OCI-LY3 (cell line): ENCODE results near the gene STK38L.

ENCODE experiments used
- H2AFZ ChIP-seq: fragments of 200-600, 300-600 bp; shearing (Covaris generic); 2 replicates; pipeline ENCODE4 v1.6.0; 2014; ENCODE audit warnings: antibody characterized with exemption, low read depth, low read length
- H3K27ac ChIP-seq: fragments of 200-600, 300-600 bp; sonication (generic); 2 replicates; pipeline ENCODE4 v1.5.1; 2014; ENCODE audit warnings: mild to moderate bottlenecking, low read length, moderate library complexity, mixed read lengths
- H3K27me3 ChIP-seq: fragments of 200-600, 300-600 bp; sonication (generic); 2 replicates; pipeline ENCODE4 v1.6.1; 2014; ENCODE audit warnings: low read depth, low read length, mixed read lengths
- H3K36me3 ChIP-seq: fragments of 200-600, 300-600 bp; sonication (generic); replicated peaks from 2 replicates; pipeline ENCODE3; 2014; ENCODE audit warnings: low read depth, low read length, mixed read lengths
- H3K4me1 ChIP-seq: fragments of 300-600, 200-600 bp; sonication (generic); 2 replicates; pipeline ENCODE4 v1.6.1; 2014; ENCODE audit warnings: low read length, mixed read lengths
- H3K4me2 ChIP-seq: fragments of 200-600, 300-600 bp; sonication (generic); 2 replicates; pipeline ENCODE4 v1.6.1; 2014; ENCODE audit warnings: low read length, mixed read lengths
- H3K4me3 ChIP-seq: fragments of 300-600, 200-600 bp; sonication (generic); 2 replicates; pipeline ENCODE4 v1.5.1; 2014; ENCODE audit warnings: antibody characterized with exemption, mild to moderate bottlenecking, low read length, moderate library complexity
- H3K79me2 ChIP-seq: fragments of 300-600, 200-600 bp; shearing (Covaris generic); 2 replicates; pipeline ENCODE4 v1.6.1; 2014; ENCODE audit warnings: mild to moderate bottlenecking, low read length, mixed read lengths
- H3K9ac ChIP-seq: fragments of 300-600, 200-600 bp; shearing (Covaris generic); 2 replicates; pipeline ENCODE4 v1.6.0; 2014; ENCODE audit warnings: mild to moderate bottlenecking, low read length, moderate library complexity
- H3K9me3 ChIP-seq: fragments of 200-600, 300-600 bp; shearing (Covaris generic); 2 replicates; pipeline ENCODE4 v1.6.1; 2014; ENCODE audit warnings: low read length, mixed read lengths; ENCODE audit not compliant: insufficient read depth
- H4K20me1 ChIP-seq: fragments of 200-600, 300-600 bp; sonication (generic); 2 replicates; pipeline ENCODE4 v1.6.1; 2016; ENCODE audit warnings: low read length, mixed read lengths; ENCODE audit not compliant: insufficient read depth
- CTCF ChIP-seq: fragments of 200-600, 300-600 bp; sonication (generic); IDR thresholded peaks from 2 replicates; pipeline ENCODE4 v1.5.1; 2014; ENCODE audit warnings: antibody characterized with exemption, low read length, low read depth
- EZH2phosphoT487 ChIP-seq: fragments of 200-600 bp; shearing (Covaris generic); IDR thresholded peaks from 2 replicates; pipeline ENCODE4 v1.6.1; 2018; ENCODE audit warnings: antibody characterized with exemption, mixed run types, low read depth

STK38L gene

GRCh38 chr12:27331927-27332324 is 87.8 kb downstream of the STK38L start:
- H3K27me3 ChIP-seq, result no peaks in the 10 kb centered on the region
- H3K9ac ChIP-seq, result peak overlapping the region; percentile 74; the same call in 1 of the 2 replicates
- peaks cover 44% of the 10 kb centered on the region for H3K4me1 ChIP-seq
- H3K4me3 ChIP-seq, result peak overlapping the region; percentile 79
- H4K20me1 ChIP-seq, result no peaks in the 10 kb centered on the region
- no peaks in the 10 kb centered on the region for H3K9me3 ChIP-seq
- TF ChIP-seq CTCF (no peak), EZH2phosphoT487 (no peak)
- H2AFZ ChIP-seq, result peak overlapping the region; percentile 89; the same call in 1 of the 2 replicates
- H3K79me2 ChIP-seq, result peaks cover 29% of the 10 kb centered on the region
- H3K36me3 ChIP-seq, result peaks cover 5% of the 10 kb centered on the region
- H3K27ac ChIP-seq, result no peak overlapping the region
- H3K4me2 ChIP-seq, result peak overlapping the region; percentile 89

GRCh38 chr12:27332407-27332713 is 88.3 kb downstream of the STK38L start:
- peak overlapping the region; percentile 74 for H3K9ac ChIP-seq
- peaks cover 33% of the 10 kb centered on the region for H3K79me2 ChIP-seq
- H3K36me3 ChIP-seq, result peaks cover 5% of the 10 kb centered on the region
- no peaks in the 10 kb centered on the region for H4K20me1 ChIP-seq
- peak overlapping the region; percentile 89 for H2AFZ ChIP-seq
- peaks cover 46% of the 10 kb centered on the region for H3K4me1 ChIP-seq
- no peak overlapping the region for H3K27ac ChIP-seq
- H3K27me3 ChIP-seq, result no peaks in the 10 kb centered on the region
- no peak for TF ChIP-seq CTCF
- no peak for TF ChIP-seq EZH2phosphoT487
- H3K9me3 ChIP-seq, result no peaks in the 10 kb centered on the region
- H3K4me3 ChIP-seq, result peak overlapping the region; percentile 79
- peak overlapping the region; percentile 89 for H3K4me2 ChIP-seq

GRCh38 chr12:27332714-27333402 is 88.8 kb downstream of the STK38L start, which contains the start of gene BMAL2:
Gene BMAL2 (plus strand): TSS chr12:27332836. CDS start chr12:27333073, 237 bp downstream.
- TF ChIP-seq CTCF, result no peak
- TF ChIP-seq EZH2phosphoT487, result no peak
- Histone ChIP-seq H4K20me1 (no peaks in the 10 kb centered on the region), H3K4me3 (peak within 1 kb of the TSS; percentile 79), H3K79me2 (peaks cover 38% of the 10 kb centered on the region), H3K27ac (peak within 1 kb of the TSS; percentile 40), H3K4me2 (peak within 1 kb of the TSS; percentile 89), H3K9ac (peak within 1 kb of the TSS; percentile 74), H3K9me3 (no peaks in the 10 kb centered on the region), H3K4me1 (peaks cover 51% of the 10 kb centered on the region), H2AFZ (peak within 1 kb of the TSS; percentile 89), H3K27me3 (no peaks in the 10 kb centered on the region), H3K36me3 (no peaks in the 10 kb centered on the region)

- Histone ChIP-seq H3K4me3 (peak overlapping the region; percentile 79), H3K9ac (peak overlapping the region; percentile 74), H3K4me2 (peak overlapping the region; percentile 89), H3K27me3 (no peaks in the 10 kb centered on the region), H3K9me3 (no peaks in the 10 kb centered on the region), H3K36me3 (no peaks in the 10 kb centered on the region), H3K4me1 (peaks cover 51% of the 10 kb centered on the region), H2AFZ (peak overlapping the region; percentile 44; the same call in 1 of the 2 replicates), H3K79me2 (peaks cover 44% of the 10 kb centered on the region), H4K20me1 (no peaks in the 10 kb centered on the region), H3K27ac (peak overlapping the region; percentile 40)
- TF ChIP-seq EZH2phosphoT487 (no peak), CTCF (no peak)
Observed at GRCh38 chr12:27333403-27334009, 89.4 kb downstream of the STK38L start.
